Panc1 (cell line): ENCODE measurements around the gene SHQ1. TPM values are rescaled to one million over a fixed set of nuclear protein-coding genes. Genes with fewer than 3 reads are reported as not detected.

Experiments used
- ATAC-seq: fragments of 200-7000 bp; cut with Tn5 transposase; 2 replicates; pipeline ENCODE4 v1.9.1; 2020; ENCODE audit warnings: mild to moderate bottlenecking, moderate library complexity
- BruUV-seq: library from RNA; stranded (reverse); fragments of 400-500 nt; replicated peaks from 2 replicates; lab custom pipeline; 2021; lab: Mats Ljungman, UMichigan
- CTCF ChIA-PET: fragments of 300-600 bp; sonication (Branson Sonifier 250); formaldehyde crosslinking; loops from one replicate; lab custom pipeline; 2022; ENCODE audit warnings: antibody characterized with exemption; lab: Charles Lee
- POLR2A ChIA-PET: fragments of 300-600 bp; sonication (Branson Sonifier 250); formaldehyde crosslinking; loops from one replicate; lab custom pipeline; 2022; ENCODE audit warnings: antibody characterized with exemption; lab: Charles Lee
- DNase-seq: peaks from one replicate; pipeline ENCODE4 v3.0.0-alpha.2; 2010; ENCODE audit warnings: low read depth, low spot score
- H3K27ac ChIP-seq: 2 replicates; pipeline ENCODE4 v1.5.1; 2011; ENCODE audit warnings: mild to moderate bottlenecking, low read length, inconsistent platforms
- H3K27me3 ChIP-seq: fragments of 200-500 bp; sonication (Bioruptor generic); 2 replicates; pipeline ENCODE4 v1.6.0; 2014; ENCODE audit warnings: low read length, inconsistent platforms; ENCODE audit not compliant: control insufficient read depth, insufficient read depth
- H3K36me3 ChIP-seq: fragments of 200-500 bp; sonication (Bioruptor generic); 2 replicates; pipeline ENCODE4 v1.5.1; 2014; ENCODE audit warnings: inconsistent platforms, mild to moderate bottlenecking, low read length, moderate library complexity; ENCODE audit not compliant: control insufficient read depth, insufficient read depth
- H3K4me1 ChIP-seq: 2 replicates; pipeline ENCODE4 v1.5.1; 2011; ENCODE audit warnings: inconsistent platforms, mild to moderate bottlenecking, low read length, moderate library complexity; ENCODE audit not compliant: control insufficient read depth, insufficient read depth
- H3K4me3 ChIP-seq, 2 experiments: 2 replicates each; pipeline ENCODE4 v1.5.1; 2011 to 2012; ENCODE audit warnings: low read depth in 2 of 2, low read length in 2 of 2, mild to moderate bottlenecking in 2 of 2, inconsistent platforms in 1 of 2, moderate library complexity in 1 of 2
- H3K9me3 ChIP-seq: fragments of 200-500 bp; sonication (Bioruptor generic); 2 replicates; pipeline ENCODE4 v1.5.1; 2014; ENCODE audit warnings: low read depth, mild to moderate bottlenecking, inconsistent platforms, low read length, moderate library complexity; ENCODE audit not compliant: control insufficient read depth, insufficient read depth
- POLR2AphosphoS5 ChIP-seq: IDR thresholded peaks from 2 replicates; pipeline ENCODE4 v1.6.1; 2012; ENCODE audit warnings: mild to moderate bottlenecking, low read depth, low read length, moderate library complexity
- SIN3A ChIP-seq: IDR thresholded peaks from 2 replicates; pipeline ENCODE4 v1.6.1; 2012; ENCODE audit warnings: low read depth, mild to moderate bottlenecking, low read length, moderate library complexity, borderline replicate concordance; ENCODE audit not compliant: insufficient read depth
- TCF7L2 ChIP-seq: IDR thresholded peaks from 2 replicates; pipeline ENCODE4 v1.6.1; 2011; ENCODE audit warnings: mild to moderate bottlenecking, low read depth, low read length, inconsistent platforms
- in situ Hi-C: cut with HindIII; loops from 2 replicates; pipeline ENCODE4 v1.10.0; 2016; ENCODE audit warnings: low sequenced_read_pairs, low pct_unique_long_range_greater_than_20kb
- intact Hi-C: fragments of 100-400 bp; cut with micrococcal nuclease; formaldehyde crosslinking; loops from one replicate; pipeline ENCODE4 v1.10.0; 2022; ENCODE audit not compliant: unreplicated experiment
- total RNA-seq: library from RNA; stranded (reverse); gene quantifications from one replicate; pipeline ENCODE4 v1.2.1, GENCODE V29; 2021; ENCODE audit not compliant: unreplicated experiment
- TF ChIP-seq, protein P1 (sequence below): fragments of 450-650 bp; IDR thresholded peaks from 2 replicates; pipeline ENCODE4 v1.5.1; 2017; ENCODE audit warnings: mild to moderate bottlenecking
- TF ChIP-seq, protein P2 (sequence below), 2 experiments: IDR thresholded peaks; 2 replicates each; pipeline ENCODE4 v1.6.1; 2011 to 2012; ENCODE audit warnings: low read depth in 2 of 2, control low read depth in 1 of 2, low read length in 1 of 2, mild to moderate bottlenecking in 1 of 2, moderate library complexity in 1 of 2; ENCODE audit not compliant: insufficient read depth in 1 of 2

Gene SHQ1
- total RNA-seq, 1 experiment from 2014 or later: 21.0 TPM

DNA sequence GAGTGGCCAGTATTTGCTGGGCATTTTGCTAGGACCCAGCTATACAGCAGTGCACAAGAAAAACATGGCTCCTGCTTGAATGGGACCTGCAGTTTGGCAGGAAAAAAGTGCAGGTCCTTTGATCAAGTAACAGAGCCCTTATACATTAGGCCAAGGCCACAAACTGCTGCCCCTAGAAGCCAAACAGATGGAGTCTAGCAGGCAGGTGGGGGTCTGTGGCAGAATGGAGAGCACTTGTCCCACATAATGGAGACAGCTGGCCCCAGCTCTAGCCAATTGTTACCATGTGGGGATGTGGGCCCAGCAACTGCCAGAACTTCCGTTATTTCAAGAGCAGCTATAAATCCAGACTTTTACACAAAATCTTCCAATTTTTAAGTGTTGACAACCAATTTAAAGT is 79.3 kb downstream of the SHQ1 start:
- Histone ChIP-seq H3K4me1 (no peaks in the 10 kb centered on the region), H3K36me3 (no peaks in the 10 kb centered on the region), H3K27ac (no peak overlapping the region), H3K4me3 (no peak overlapping the region), H3K27me3 (no peaks in the 10 kb centered on the region), H3K9me3 (no peaks in the 10 kb centered on the region)
- BruUV-seq: no TSS peak
- TF ChIP-seq, protein P1, sequence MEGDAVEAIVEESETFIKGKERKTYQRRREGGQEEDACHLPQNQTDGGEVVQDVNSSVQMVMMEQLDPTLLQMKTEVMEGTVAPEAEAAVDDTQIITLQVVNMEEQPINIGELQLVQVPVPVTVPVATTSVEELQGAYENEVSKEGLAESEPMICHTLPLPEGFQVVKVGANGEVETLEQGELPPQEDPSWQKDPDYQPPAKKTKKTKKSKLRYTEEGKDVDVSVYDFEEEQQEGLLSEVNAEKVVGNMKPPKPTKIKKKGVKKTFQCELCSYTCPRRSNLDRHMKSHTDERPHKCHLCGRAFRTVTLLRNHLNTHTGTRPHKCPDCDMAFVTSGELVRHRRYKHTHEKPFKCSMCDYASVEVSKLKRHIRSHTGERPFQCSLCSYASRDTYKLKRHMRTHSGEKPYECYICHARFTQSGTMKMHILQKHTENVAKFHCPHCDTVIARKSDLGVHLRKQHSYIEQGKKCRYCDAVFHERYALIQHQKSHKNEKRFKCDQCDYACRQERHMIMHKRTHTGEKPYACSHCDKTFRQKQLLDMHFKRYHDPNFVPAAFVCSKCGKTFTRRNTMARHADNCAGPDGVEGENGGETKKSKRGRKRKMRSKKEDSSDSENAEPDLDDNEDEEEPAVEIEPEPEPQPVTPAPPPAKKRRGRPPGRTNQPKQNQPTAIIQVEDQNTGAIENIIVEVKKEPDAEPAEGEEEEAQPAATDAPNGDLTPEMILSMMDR: no peak
- TF ChIP-seq TCF7L2 (no peak), SIN3A (no peak), POLR2AphosphoS5 (no peak)
- TF ChIP-seq, protein P2, sequence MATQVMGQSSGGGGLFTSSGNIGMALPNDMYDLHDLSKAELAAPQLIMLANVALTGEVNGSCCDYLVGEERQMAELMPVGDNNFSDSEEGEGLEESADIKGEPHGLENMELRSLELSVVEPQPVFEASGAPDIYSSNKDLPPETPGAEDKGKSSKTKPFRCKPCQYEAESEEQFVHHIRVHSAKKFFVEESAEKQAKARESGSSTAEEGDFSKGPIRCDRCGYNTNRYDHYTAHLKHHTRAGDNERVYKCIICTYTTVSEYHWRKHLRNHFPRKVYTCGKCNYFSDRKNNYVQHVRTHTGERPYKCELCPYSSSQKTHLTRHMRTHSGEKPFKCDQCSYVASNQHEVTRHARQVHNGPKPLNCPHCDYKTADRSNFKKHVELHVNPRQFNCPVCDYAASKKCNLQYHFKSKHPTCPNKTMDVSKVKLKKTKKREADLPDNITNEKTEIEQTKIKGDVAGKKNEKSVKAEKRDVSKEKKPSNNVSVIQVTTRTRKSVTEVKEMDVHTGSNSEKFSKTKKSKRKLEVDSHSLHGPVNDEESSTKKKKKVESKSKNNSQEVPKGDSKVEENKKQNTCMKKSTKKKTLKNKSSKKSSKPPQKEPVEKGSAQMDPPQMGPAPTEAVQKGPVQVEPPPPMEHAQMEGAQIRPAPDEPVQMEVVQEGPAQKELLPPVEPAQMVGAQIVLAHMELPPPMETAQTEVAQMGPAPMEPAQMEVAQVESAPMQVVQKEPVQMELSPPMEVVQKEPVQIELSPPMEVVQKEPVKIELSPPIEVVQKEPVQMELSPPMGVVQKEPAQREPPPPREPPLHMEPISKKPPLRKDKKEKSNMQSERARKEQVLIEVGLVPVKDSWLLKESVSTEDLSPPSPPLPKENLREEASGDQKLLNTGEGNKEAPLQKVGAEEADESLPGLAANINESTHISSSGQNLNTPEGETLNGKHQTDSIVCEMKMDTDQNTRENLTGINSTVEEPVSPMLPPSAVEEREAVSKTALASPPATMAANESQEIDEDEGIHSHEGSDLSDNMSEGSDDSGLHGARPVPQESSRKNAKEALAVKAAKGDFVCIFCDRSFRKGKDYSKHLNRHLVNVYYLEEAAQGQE (IDR thresholded peaks at IDR 0.05; ENCODE audit: insufficient read depth in 1 of 2, low read depth in 2 of 2, low read length in 1 of 2): no peak
- ChIA-PET CTCF (no interaction called here), POLR2A (no interaction called here)
- in situ Hi-C loops (no loop called here), intact Hi-C loops (no loop called here)
- ATAC-seq (no peak), DNase-seq (no peak)

DNA sequence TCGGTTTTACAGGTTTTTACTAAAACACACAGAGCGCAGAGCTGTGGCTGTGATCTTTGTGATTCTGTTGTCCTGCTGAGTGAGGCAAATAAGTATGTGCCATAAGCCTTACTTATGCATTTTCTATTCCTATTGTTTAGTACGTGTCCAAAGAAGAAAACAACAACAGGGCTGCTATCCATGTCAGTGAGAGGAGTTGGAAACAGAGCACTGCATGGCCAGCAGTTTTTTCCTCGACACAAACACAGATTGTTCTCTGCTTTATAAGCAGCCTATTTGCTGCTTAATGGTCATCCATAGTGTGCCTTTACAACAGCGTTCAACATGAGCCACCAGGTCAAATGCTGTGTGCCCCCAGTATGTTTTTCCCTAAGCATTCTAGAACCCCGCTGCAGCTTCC is 79.8 kb downstream of the SHQ1 start:
- Histone ChIP-seq H3K27me3 (no peaks in the 10 kb centered on the region), H3K36me3 (no peaks in the 10 kb centered on the region), H3K4me3 (no peak overlapping the region), H3K4me1 (no peaks in the 10 kb centered on the region), H3K27ac (no peak overlapping the region), H3K9me3 (no peaks in the 10 kb centered on the region)
- DNase-seq (no peak), ATAC-seq (no peak)
- BruUV-seq: no TSS peak
- in situ Hi-C loops (no loop called here), intact Hi-C loops (no loop called here)
- CTCF ChIA-PET: no interaction called here
- TF ChIP-seq POLR2AphosphoS5 (no peak), TCF7L2 (no peak), SIN3A (no peak)
- TF ChIP-seq, protein P1: no peak
- TF ChIP-seq, protein P2 (IDR thresholded peaks at IDR 0.05; ENCODE audit: insufficient read depth in 1 of 2, low read depth in 2 of 2, low read length in 1 of 2): no peak
- POLR2A ChIA-PET: no interaction called here
